ENCODE measurements around the gene ACOT7. TPM values are rescaled to one million over a fixed set of nuclear protein-coding genes. Genes with fewer than 3 reads are reported as not detected.

The ACOT7 gene
- total and polyA plus RNA-seq, 2 donors from 2014 or later = 23.0 to 135 TPM

DNA sequence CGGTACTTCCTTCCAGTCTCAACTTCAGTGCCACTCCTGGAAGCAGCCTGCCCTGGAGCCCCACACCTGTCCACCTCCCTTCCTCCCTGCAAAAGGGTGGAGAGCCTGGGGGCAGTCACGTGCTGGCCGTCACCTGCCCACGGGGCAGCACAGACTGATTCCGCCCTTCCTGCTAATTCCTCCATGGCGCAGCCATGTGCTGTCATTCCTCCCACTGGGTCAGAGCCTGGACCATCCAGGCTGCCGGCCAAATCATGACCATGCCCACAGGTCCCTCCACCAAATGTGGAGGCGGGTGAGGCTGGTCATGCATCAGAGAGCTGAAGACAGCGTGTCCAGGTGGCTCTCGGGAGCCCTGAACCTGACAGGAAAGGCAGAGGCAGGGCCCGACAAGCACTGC, 108.2 kb downstream of the ACOT7 start:
- intact Hi-C loops (cut with DNase I) = no loop called here
- H3K36me3 ChIP-seq (ENCODE audit: control insufficient read depth in 2 of 3, insufficient read depth in 3 of 3, low read length in 3 of 3) = no peaks in the 10 kb centered on the region
- no peak for FAIRE-seq
- H3K27me3 ChIP-seq (ENCODE audit: control insufficient read depth, insufficient read depth, low read length) = no peaks in the 10 kb centered on the region
- no peak overlapping the region for H3K4me3 ChIP-seq (ENCODE audit: low read length in 3 of 3)
- H3K9ac ChIP-seq (ENCODE audit: low read length in 3 of 3) = no peak overlapping the region
- TF ChIP-seq, protein P1, sequence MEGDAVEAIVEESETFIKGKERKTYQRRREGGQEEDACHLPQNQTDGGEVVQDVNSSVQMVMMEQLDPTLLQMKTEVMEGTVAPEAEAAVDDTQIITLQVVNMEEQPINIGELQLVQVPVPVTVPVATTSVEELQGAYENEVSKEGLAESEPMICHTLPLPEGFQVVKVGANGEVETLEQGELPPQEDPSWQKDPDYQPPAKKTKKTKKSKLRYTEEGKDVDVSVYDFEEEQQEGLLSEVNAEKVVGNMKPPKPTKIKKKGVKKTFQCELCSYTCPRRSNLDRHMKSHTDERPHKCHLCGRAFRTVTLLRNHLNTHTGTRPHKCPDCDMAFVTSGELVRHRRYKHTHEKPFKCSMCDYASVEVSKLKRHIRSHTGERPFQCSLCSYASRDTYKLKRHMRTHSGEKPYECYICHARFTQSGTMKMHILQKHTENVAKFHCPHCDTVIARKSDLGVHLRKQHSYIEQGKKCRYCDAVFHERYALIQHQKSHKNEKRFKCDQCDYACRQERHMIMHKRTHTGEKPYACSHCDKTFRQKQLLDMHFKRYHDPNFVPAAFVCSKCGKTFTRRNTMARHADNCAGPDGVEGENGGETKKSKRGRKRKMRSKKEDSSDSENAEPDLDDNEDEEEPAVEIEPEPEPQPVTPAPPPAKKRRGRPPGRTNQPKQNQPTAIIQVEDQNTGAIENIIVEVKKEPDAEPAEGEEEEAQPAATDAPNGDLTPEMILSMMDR (IDR thresholded peaks at IDR 0.05; ENCODE audit: borderline replicate concordance, extremely low read depth, insufficient read depth) = no peak
- no peaks in the 10 kb centered on the region for H3K9me3 ChIP-seq (ENCODE audit: control insufficient read depth in 2 of 3, insufficient read depth in 1 of 3, low read length in 3 of 3)
- H3K4me1 ChIP-seq (ENCODE audit: control insufficient read depth in 2 of 3, insufficient read depth in 2 of 3, low read depth in 1 of 3, low read length in 3 of 3) = no peaks in the 10 kb centered on the region
- no peak overlapping the region for H3K27ac ChIP-seq (ENCODE audit: low read depth in 2 of 2, low read length in 2 of 2)
- DNase-seq = peak in 2 of 5 donors; percentile 44 to 83

DNA sequence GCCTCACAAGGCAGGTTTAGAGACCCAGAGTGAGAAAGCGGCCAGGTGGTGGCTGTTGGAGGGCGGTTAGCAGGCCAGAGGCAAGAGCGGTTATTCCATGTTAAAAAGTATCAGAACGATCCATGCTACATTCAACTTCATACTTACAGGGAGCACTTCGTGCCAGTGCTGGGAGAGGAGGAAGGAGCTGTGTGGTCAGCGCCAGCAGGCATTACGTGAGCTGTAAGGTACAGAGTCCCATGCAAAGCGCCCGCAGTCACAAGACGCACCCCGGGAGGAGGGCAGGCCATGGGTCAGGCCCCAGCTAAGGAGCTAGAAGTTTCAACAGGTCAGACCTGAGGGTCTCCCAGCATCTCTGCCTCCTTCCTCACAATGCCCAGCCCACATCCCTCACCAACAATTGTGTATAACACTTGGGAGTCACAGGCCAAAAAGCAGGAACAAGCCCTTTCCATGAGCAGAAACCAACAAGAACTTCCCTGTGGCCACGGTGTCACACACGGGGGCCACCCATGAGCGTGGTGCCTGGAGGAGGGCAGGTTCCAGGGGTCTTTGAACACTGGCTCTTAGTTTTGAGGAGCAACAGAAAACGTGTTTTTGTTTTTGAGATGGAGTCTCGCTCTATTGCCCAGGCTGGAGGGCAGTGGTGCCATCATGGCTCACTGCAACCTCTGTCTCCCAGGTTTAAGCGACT, 110.8 kb downstream of the ACOT7 start:
- no peaks in the 10 kb centered on the region for H3K9me3 ChIP-seq (ENCODE audit: control insufficient read depth in 2 of 3, insufficient read depth in 1 of 3, low read length in 3 of 3)
- no peaks in the 10 kb centered on the region for H3K4me1 ChIP-seq (ENCODE audit: control insufficient read depth in 2 of 3, insufficient read depth in 2 of 3, low read depth in 1 of 3, low read length in 3 of 3)
- no peaks in the 10 kb centered on the region for H3K27me3 ChIP-seq (ENCODE audit: control insufficient read depth, insufficient read depth, low read length)
- intact Hi-C loops (cut with DNase I) = no loop called here
- peak overlapping the region in 1 of 2 donors; percentile 51 for H3K27ac ChIP-seq (ENCODE audit: low read depth in 2 of 2, low read length in 2 of 2)
- DNase-seq (no peak), FAIRE-seq (no peak)
- TF ChIP-seq, protein P1 (IDR thresholded peaks at IDR 0.05; ENCODE audit: borderline replicate concordance, extremely low read depth, insufficient read depth) = no peak
- no peak overlapping the region for H3K9ac ChIP-seq (ENCODE audit: low read length in 3 of 3)
- H3K36me3 ChIP-seq (ENCODE audit: control insufficient read depth in 2 of 3, insufficient read depth in 3 of 3, low read length in 3 of 3) = no peaks in the 10 kb centered on the region
- H3K4me3 ChIP-seq (ENCODE audit: low read length in 3 of 3) = no peak overlapping the region

DNA sequence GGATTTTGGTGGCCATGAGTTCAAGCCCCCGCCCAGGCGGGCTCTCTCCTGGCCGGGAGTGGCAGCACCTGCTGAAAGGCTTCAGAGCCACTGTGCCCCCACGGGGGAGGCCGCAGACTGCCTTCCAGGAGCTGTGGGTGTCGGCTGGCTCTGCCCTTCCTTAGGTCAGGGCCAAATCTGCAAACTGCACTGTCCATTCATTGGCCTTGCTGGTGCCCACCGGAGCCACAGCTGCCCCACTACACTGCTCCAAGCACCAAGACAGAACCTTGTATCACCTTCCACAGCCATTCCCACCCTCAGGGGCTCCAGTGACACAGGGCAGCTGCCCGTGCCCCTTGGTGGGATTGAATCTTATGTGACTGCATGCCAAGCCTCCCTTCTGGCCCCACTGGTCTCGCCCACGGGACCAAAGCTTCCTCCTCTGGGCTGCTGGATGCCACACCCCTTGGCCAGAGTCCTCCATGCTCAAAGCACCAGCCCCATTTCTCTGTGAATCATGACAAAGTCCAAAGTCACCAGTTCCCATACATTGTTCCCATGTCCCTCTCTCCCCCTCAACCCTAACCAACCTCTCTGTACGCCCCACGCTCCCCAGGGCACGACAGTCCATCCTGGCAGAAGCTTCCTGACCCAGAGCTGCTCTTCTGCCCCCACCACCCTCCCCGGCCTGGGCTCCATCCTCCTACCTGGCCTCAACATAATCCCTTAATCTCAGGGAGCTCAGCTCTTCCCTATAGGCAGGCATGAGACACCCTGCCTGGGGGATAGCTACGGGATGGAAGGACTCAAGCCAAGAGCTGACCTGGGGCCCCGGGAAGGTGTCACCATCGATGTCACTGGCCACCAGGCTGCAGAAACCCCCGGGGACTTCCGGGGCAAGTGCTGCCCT, 111.8 kb downstream of the ACOT7 start:
- no peak for FAIRE-seq
- H3K27ac ChIP-seq (ENCODE audit: low read depth in 2 of 2, low read length in 2 of 2) = peak overlapping the region in 1 of 2 donors; percentile 51
- intact Hi-C loops (cut with DNase I) = no loop called here

More for the DNA sequence above, 111.8 kb downstream of the ACOT7 start:
- Histone ChIP-seq H3K27me3 (ENCODE audit: control insufficient read depth, insufficient read depth, low read length) (no peaks in the 10 kb centered on the region), H3K4me3 (ENCODE audit: low read length in 3 of 3) (no peak overlapping the region), H3K4me1 (ENCODE audit: control insufficient read depth in 2 of 3, insufficient read depth in 2 of 3, low read depth in 1 of 3, low read length in 3 of 3) (peaks cover 0 to under 1% (median 0%) of the 10 kb centered on the region in 3 donors), H3K9me3 (ENCODE audit: control insufficient read depth in 2 of 3, insufficient read depth in 1 of 3, low read length in 3 of 3) (no peaks in the 10 kb centered on the region), H3K9ac (ENCODE audit: low read length in 3 of 3) (no peak overlapping the region), H3K36me3 (ENCODE audit: control insufficient read depth in 2 of 3, insufficient read depth in 3 of 3, low read length in 3 of 3) (no peaks in the 10 kb centered on the region)
- peak in 1 of 5 donors; percentile 60 for DNase-seq
- TF ChIP-seq, protein P1 (IDR thresholded peaks at IDR 0.05; ENCODE audit: borderline replicate concordance, extremely low read depth, insufficient read depth) = no peak

Data from kidney (tissue), 14 donors.